Ishikawa (cell line): ENCODE results near the gene PRKN.

Experiments
- CREB1 ChIP-seq: IDR thresholded peaks from 2 replicates; pipeline ENCODE4 v1.6.1; 2012; ENCODE audit warnings: low read depth
- EGR1 ChIP-seq: IDR thresholded peaks from 2 replicates; pipeline ENCODE4 v1.6.1; 2012
- MAX ChIP-seq: IDR thresholded peaks from 2 replicates; pipeline ENCODE4 v1.6.1; 2012
- TEAD4 ChIP-seq: IDR thresholded peaks from 2 replicates; pipeline ENCODE4 v1.6.1; 2012

GRCh38 chr6:161568885-161569456, 1158.6 kb downstream of the PRKN start:
- TF ChIP-seq CREB1 (no peak), EGR1 (no peak), MAX (no peak), TEAD4 (no peak)
